SK-N-MC (cell line): ENCODE results near the gene SCYGR1.

Source experiments
- DNase-seq: peaks from one replicate; pipeline ENCODE4 v3.0.0-alpha.2; 2011; ENCODE audit warnings: low read depth, low spot score
- H3K27ac ChIP-seq: fragments of 200-600 bp; sonication (generic); 2 replicates; pipeline ENCODE4 v1.5.1; 2016; ENCODE audit warnings: mixed run types
- H3K36me3 ChIP-seq: fragments of 200-600 bp; sonication (generic); 2 replicates; pipeline ENCODE4 v1.6.1; 2017; ENCODE audit warnings: antibody characterized with exemption, low read length, mixed read lengths; ENCODE audit not compliant: insufficient read depth
- H3K4me3 ChIP-seq: fragments of 200-600 bp; sonication (generic); 2 replicates; pipeline ENCODE4 v1.5.1; 2016
- H3K9ac ChIP-seq: fragments of 200-600 bp; sonication (generic); 2 replicates; pipeline ENCODE4 v1.8.0; 2017; ENCODE audit warnings: mixed run types, mixed read lengths; ENCODE audit not compliant: insufficient read length
- H3K9me3 ChIP-seq: fragments of 200-600 bp; sonication (generic); 2 replicates; pipeline ENCODE4 v1.6.1; 2017; ENCODE audit warnings: low read depth, mild to moderate bottlenecking, antibody characterized with exemption, low read length, moderate library complexity, mixed read lengths
- EZH2 ChIP-seq: fragments of 200-600 bp; sonication (generic); IDR thresholded peaks from one replicate; pipeline ENCODE4 v1.6.1; 2017; ENCODE audit warnings: antibody characterized with exemption
- FOXP2 ChIP-seq: optimal IDR thresholded peaks from 2 replicates; pipeline ENCODE3; 2011; ENCODE audit warnings: mild to moderate bottlenecking, moderate library complexity; ENCODE audit not compliant: insufficient read depth; ENCODE audit errors: extremely low read length, control extremely low read depth
- POLR2AphosphoS5 ChIP-seq: IDR thresholded peaks from 2 replicates; pipeline ENCODE4 v1.6.1; 2012; ENCODE audit warnings: mild to moderate bottlenecking, low read depth, low read length, borderline replicate concordance

SCYGR1 gene

DNA sequence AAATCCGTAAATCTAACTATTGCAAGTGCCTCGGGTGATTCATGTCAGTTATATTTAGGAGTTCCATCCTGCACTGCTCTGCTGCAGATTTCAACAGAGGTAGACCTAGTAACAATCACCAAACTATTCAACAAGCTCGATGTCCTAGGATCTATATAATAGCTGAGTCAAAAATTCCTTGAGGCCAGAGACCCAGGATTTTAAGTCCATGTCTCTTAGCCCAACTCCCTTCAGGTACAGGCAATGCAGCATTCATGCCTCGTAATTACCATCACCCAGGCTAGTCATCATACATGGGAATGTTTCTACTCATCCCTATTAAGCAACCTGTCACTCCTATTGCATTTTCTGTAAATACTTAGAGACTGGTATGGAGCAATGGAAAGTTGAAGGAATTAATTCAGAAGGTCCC lies 9.4 kb downstream of the SCYGR1 start:
- no peak overlapping the region for H3K9ac ChIP-seq
- no peak overlapping the region for H3K27ac ChIP-seq
- no peak overlapping the region for H3K4me3 ChIP-seq
- no peak for DNase-seq
- TF ChIP-seq FOXP2, result no peak
- TF ChIP-seq EZH2, result no peak
- TF ChIP-seq POLR2AphosphoS5, result no peak
- no peaks in the 10 kb centered on the region for H3K36me3 ChIP-seq
- H3K9me3 ChIP-seq, result no peaks in the 10 kb centered on the region

DNA sequence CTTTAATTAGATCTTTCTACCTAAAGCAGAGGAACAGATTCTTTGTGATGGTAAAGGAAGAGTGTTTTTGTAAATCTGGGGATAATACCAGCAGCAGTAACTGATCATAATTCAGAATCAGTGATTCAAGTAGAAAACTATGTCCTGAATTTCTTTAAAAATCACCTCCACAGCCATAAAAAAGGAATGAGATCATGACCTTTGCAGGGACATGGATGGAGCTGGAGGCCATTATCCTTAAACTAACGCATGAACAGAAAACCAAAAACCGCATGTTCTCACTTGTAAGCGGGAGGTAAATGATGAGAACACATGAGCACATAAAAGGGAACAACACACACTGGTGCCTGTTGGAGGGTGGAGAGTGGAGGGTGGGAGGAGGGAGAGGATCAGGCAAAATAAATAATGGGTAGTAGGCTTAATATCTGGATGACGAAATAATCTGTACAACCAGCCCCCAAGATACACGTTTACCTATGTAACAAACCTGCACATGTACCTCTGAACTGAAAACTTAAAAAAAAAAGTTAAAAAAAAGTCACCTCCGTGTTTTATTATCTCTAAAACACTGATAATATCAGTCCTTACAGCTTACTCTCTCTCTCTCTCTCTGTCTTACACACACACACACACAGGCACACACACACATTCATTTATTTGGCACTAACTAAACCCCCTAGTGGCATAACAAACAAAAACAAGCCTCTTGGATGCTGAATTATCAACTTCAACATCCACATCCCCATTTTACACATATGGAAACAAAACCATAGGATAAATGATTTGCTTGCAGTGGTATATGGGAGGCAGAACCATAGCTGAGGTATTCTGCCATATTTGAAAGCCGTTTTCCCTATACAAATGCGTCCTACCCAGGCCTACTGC lies 10.0 kb downstream of the SCYGR1 start:
- H3K27ac ChIP-seq, result no peak overlapping the region
- DNase-seq, result no peak
- TF ChIP-seq POLR2AphosphoS5, result no peak
- TF ChIP-seq FOXP2, result no peak
- no peak for TF ChIP-seq EZH2

DNA sequence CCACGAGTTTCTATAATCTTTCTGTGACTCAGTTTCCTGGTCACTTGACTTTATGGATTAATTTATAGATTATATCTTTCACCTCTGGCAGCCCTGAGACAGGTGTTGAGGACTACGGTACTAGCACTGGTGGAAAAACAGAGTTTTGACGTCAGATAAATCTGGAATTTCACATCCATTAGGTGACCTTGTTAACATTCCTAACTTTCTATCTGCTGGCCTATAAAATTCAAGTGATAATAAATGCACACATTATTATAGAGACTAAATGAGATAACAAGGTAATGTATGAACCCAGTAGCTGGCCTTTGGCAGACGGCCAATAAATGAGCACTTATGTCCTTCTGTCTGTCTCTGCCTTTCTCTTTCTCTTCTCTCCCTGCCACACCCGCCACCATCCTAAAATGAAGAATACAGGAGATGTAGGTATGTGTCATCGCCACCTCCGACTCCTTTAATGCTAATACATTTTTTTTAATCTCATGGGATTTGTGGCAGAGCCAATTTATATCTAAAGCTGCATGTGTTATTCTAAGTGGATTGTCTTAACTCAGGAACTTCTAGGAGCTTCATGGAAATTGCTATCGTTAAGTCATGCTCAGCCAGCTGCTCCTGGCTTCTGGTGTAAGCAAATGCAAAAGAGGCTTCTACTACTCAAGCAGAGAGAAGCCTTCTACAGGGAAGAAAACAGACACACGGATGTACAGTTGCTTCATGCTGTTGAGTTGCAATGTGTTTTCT lies 10.9 kb downstream of the SCYGR1 start:
- TF ChIP-seq FOXP2 (no peak), POLR2AphosphoS5 (no peak)
- Histone ChIP-seq H3K36me3 (no peaks in the 10 kb centered on the region), H3K27ac (no peak overlapping the region), H3K9ac (no peak overlapping the region), H3K4me3 (no peak overlapping the region), H3K9me3 (no peaks in the 10 kb centered on the region)
- DNase-seq, result no peak

More for the DNA sequence above, 10.0 kb downstream of the SCYGR1 start:
- no peaks in the 10 kb centered on the region for H3K36me3 ChIP-seq
- no peak overlapping the region for H3K4me3 ChIP-seq
- no peaks in the 10 kb centered on the region for H3K9me3 ChIP-seq
- no peak overlapping the region for H3K9ac ChIP-seq

DNA sequence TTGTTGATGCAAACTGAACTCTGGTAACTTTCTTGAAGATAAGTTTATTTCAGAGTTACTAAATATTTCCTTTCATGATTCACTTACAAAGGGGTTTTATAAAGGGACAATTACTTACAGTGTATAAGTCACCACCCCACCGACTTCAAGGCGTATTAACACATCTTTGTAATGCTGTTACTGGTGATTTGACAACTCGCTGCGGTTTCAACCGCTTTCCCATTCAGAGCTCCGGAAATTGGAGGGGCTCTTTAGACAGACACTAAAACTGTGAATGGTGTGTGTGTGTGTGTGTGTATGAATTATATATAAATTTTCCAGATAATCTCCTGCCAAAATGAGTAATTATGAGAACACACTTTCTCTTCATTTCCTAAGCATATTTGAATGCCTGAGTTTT lies 13.6 kb downstream of the SCYGR1 start:
- peak; percentile 73; the same call in 1 of the 2 replicates for TF ChIP-seq POLR2AphosphoS5
- TF ChIP-seq FOXP2, result no peak
- H3K36me3 ChIP-seq, result no peaks in the 10 kb centered on the region

DNA sequence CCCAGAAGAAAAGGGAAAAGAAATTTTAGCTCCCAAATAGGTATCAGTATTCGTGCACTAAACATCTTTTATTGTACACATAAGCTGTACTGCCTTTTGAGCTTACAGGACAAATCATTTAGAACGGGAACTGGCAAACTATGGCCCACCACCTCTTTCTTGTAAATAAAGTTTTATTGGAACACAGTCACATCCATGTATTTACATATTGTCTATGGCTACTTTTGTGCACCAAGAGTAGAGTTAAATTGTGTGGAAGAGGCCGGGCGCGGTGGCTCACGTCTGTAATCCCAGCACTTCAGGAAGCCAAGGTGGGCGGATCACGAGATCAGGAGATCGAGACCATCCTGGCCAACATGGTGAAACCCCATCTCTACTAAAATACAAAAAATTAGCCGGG lies 14.4 kb downstream of the SCYGR1 start:
- peak overlapping the region; percentile 48; the same call in 1 of the 2 replicates for H3K4me3 ChIP-seq
- H3K9me3 ChIP-seq, result no peaks in the 10 kb centered on the region
- no peak for TF ChIP-seq POLR2AphosphoS5
- no peak for TF ChIP-seq FOXP2
- no peak for TF ChIP-seq EZH2
- DNase-seq, result no peak
- H3K27ac ChIP-seq, result no peak overlapping the region
- H3K36me3 ChIP-seq, result no peaks in the 10 kb centered on the region
- H3K9ac ChIP-seq, result no peak overlapping the region

More for the DNA sequence above, 13.6 kb downstream of the SCYGR1 start:
- Histone ChIP-seq H3K9ac (no peak overlapping the region), H3K4me3 (peak overlapping the region; percentile 48), H3K27ac (peak overlapping the region; percentile 59; the same call in 1 of the 2 replicates), H3K9me3 (no peaks in the 10 kb centered on the region)
- peak; percentile 91 for DNase-seq

DNA sequence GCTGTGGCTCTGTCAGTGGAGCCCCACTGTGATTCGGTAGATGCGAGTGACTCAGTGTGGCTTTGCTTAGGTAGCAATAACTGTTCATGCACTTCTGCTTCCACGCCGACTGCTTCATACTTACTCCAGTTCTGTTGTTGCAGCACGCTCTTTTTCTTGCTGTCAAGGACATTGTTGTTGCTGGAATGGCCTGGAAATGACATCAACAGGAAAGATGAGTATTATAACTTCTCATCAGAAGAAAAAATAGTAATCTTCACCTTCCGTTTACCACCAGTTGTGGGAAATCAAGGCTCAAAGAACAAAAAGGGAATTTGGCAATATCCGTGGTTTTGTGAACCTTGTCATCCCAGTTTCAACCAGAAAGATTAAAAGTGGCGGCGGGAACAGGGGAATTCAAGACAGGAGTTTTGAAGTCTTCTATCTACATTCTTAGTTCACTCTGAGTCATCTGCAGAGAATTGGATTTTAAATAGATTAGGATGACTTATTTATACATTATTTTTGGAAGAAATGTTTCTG lies 16.9 kb downstream of the SCYGR1 start:
- Histone ChIP-seq H3K4me3 (no peak overlapping the region), H3K9ac (no peak overlapping the region)
- no peak for DNase-seq

DNA sequence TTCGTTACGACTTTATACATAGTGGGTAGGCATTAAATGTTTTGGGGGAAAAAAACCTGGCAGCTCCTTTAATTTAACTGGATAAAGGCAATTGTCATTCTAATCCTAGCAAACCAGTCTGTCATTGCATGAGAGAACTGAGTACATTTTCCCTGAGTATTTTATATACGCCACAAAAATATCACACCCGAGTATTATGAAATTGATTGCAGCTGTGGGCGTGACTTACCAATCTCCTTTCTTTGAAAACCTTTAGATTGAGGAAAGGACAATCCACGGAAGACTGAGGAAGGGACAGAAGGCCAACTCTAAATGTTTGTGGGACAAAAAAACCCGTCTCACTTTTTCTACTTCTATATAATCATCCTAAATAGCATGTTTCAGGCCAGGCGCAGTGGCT lies 17.7 kb downstream of the SCYGR1 start:
- Histone ChIP-seq H3K9ac (no peak overlapping the region), H3K36me3 (no peaks in the 10 kb centered on the region), H3K27ac (no peak overlapping the region), H3K9me3 (no peaks in the 10 kb centered on the region), H3K4me3 (no peak overlapping the region)
- no peak for DNase-seq
- TF ChIP-seq POLR2AphosphoS5 (no peak), FOXP2 (no peak)

More for the DNA sequence above, 16.9 kb downstream of the SCYGR1 start:
- Histone ChIP-seq H3K9me3 (no peaks in the 10 kb centered on the region), H3K27ac (no peak overlapping the region), H3K36me3 (no peaks in the 10 kb centered on the region)
- no peak for TF ChIP-seq FOXP2
- no peak for TF ChIP-seq POLR2AphosphoS5
- TF ChIP-seq EZH2, result no peak

DNA sequence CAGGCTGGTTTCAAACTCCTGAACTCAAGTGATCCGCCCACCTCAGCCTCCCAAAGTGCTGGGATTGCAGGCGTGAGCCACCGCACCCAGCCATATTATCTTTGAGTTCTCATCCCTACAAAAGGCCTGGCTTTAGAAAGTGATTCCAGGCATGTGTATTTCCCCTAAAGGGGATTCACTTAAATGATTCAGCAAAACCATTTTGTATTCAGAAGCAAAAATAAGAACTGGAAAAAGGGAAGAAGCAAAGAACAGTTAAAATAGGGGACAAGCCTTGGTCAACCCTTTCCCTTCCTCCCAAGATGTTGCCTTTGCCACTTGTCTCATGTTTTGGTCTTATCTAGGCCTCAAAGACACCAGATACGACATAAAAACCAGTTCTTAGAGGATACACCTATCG lies 19.2 kb downstream of the SCYGR1 start:
- Histone ChIP-seq H3K27ac (no peak overlapping the region), H3K9me3 (no peaks in the 10 kb centered on the region), H3K9ac (no peak overlapping the region), H3K4me3 (no peak overlapping the region), H3K36me3 (no peaks in the 10 kb centered on the region)
- no peak for DNase-seq
- no peak for TF ChIP-seq FOXP2
- TF ChIP-seq EZH2, result no peak
- TF ChIP-seq POLR2AphosphoS5, result no peak

DNA sequence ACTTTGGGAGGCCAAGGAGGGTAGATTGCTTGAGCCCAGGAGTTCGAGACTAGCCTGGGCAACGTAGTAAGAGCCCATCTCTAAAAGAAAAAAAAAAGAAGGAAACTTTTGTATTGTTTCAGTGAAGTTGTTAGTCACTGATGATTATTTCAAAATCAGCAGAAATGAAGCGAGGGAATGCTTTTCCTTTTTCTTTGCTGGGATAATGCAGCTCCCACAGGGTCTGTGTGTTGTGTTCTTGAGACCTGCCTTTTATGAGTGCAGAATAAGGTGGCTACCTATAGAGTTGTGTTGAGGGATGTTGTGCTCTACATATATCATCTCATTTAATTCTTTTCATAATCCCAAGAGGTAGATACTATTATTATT lies 20.3 kb downstream of the SCYGR1 start:
- Histone ChIP-seq H3K9me3 (no peaks in the 10 kb centered on the region), H3K36me3 (no peaks in the 10 kb centered on the region), H3K27ac (no peak overlapping the region), H3K4me3 (no peak overlapping the region), H3K9ac (no peak overlapping the region)
- no peak for DNase-seq
- TF ChIP-seq POLR2AphosphoS5 (no peak), EZH2 (no peak), FOXP2 (no peak)
